Heart right ventricle (tissue), 16 donors: ENCODE data around the gene MORF4L1. TPM values are rescaled to one million over a fixed set of nuclear protein-coding genes. Genes with fewer than 3 reads are reported as not detected.
"Not testable (repeated sequence)": the region's sequence is repeated elsewhere in the genome, so short reads cannot be mapped to it uniquely, and the experiment has no call there.

ENCODE experiments used
- ATAC-seq, 8 donors: fragments of 200-7000 bp; cut with Tn5 transposase; one replicate each; pipeline ENCODE4 v1.9.1; 2020; ENCODE audit warnings: mild to moderate bottlenecking in 8 of 8, moderate library complexity in 8 of 8, moderate number of reproducible peaks in 1 of 8
- DNase-seq, 2 donors: peaks; one replicate each; pipeline ENCODE4 v3.0.0-alpha.2; 2020
- H3K27ac ChIP-seq, 10 donors: fragments of 200-600 bp; sonication (generic) in 2 of 10; one replicate each; pipeline versions ENCODE4 v1.5.0 to v1.8.0; 2020 to 2022; ENCODE audit warnings: mild to moderate bottlenecking in 3 of 10
- H3K27me3 ChIP-seq, 7 donors: fragments of 200-600 bp; one replicate each; pipeline ENCODE4 v1.8.0; 2021 to 2022; ENCODE audit warnings: mild to moderate bottlenecking in 2 of 7
- H3K36me3 ChIP-seq, 9 donors: fragments of 200-600 bp; sonication (generic) in 1 of 9; one replicate each; pipeline versions ENCODE4 v1.5.0 to v1.8.0; 2020 to 2022; ENCODE audit warnings: mild to moderate bottlenecking in 2 of 9
- H3K4me1 ChIP-seq, 9 donors: fragments of 200-600 bp; sonication (generic) in 1 of 9; one replicate each; pipeline versions ENCODE4 v1.5.0 to v1.8.0; 2020 to 2022; ENCODE audit warnings: mild to moderate bottlenecking in 4 of 9
- H3K4me3 ChIP-seq, 10 donors: fragments of 200-600 bp; sonication (generic) in 2 of 10; one replicate each; pipeline versions ENCODE4 v1.5.0 to v1.8.0; 2020 to 2022; ENCODE audit warnings: mild to moderate bottlenecking in 7 of 10, moderate library complexity in 2 of 10
- H3K9me3 ChIP-seq, 11 donors: fragments of 200-600 bp in 10 of 11; sonication (generic) in 2 of 11; one replicate each; pipeline versions ENCODE4 v1.5.0 to v1.8.0; 2013 to 2022; ENCODE audit warnings: mild to moderate bottlenecking in 2 of 11, control low read depth in 1 of 11, moderate library complexity in 1 of 11
- WGBS, 2 donors: extraction: QIAGEN DNeasy Blood & Tissue Kit; methylation state at CpG; one replicate each; pipeline ENCODE4 v1.1.7; 2013; ENCODE audit warnings: inconsistent platforms in 1 of 2; 5-methylcytosine and 5-hydroxymethylcytosine counted together
- intact Hi-C, 10 donors: fragments of 100-400 bp; cut with DNase I; formaldehyde crosslinking; loops; one replicate each; pipeline versions ENCODE4 v1.11.1 to v1.14.2; 2022
- polyA plus RNA-seq, 2 donors: library from polyadenylated mRNA; stranded (reverse); fragments of 200-250 nt; gene quantifications; one replicate each; pipeline ENCODE4 v1.2.3, GENCODE V29; 2013
- total RNA-seq, 10 donors: library from RNA; stranded (reverse); fragmentation: NEBNext Ultra II Directional in 3 of 10; extraction: Animal tissue kit (Norgen Biotek cat#: 25700) in 3 of 10; gene quantifications; one replicate each; pipeline versions ENCODE4 v1.2.1 to v1.2.4, GENCODE V29; 2021 to 2023
- TF ChIP-seq, protein P1 (sequence below), 9 donors: fragments of 200-600 bp; sonication (generic) in 2 of 9; IDR thresholded peaks; one replicate each; pipeline versions ENCODE4 v1.5.0 to v1.8.0; 2021 to 2022; ENCODE audit warnings: antibody characterized with exemption in 9 of 9, mild to moderate bottlenecking in 5 of 9, moderate library complexity in 1 of 9
- donor health status: Arrhythmogenic right ventricular cardiomyopathy.
- donor health status: ischemic (EF 13 %, LVEDD 7.1; RV severe dilation, severe dysfunction).
- donor health status: healthy with polysubstance abuse.
- donor health status: DM: no; HTN: yes; CAD: no.
- donor health status: DM: no; HTN: no; CAD: no.
- donor health status: ischemic (EF 25% LVEDD 6.9; RV normal size, moderate dysfunction).
- donor health status: ischemic (EF 25% LVEDD 5.7; RV mildly dilated, moderate dysfunction).
- donor health status: healthy.
- donor health status: DM: yes; HTN: yes; CAD: no.
- donor health status: Ischemic cardiomyopathy.
- donor health status: ischemic (EF 35%, LVEDD 5.7; RV mildly dilated, moderate dysfunction).
- donor health status: nonischemic (EF 11% LVEDD 7.7; RV severe dilation, severe dysfunction).
- donor health status: DM: yes; HTN: yes; CAD: no.
- donor health status: PGD.
- donor health status: ischemic (EF 29% LVEDD 5.4; RV normal size, mild dysfunction).
- donor health status: nonischemic (EF 23%, LVEDD 6.1; RV moderate dilation, normal function).

The MORF4L1 gene
- total and polyA plus RNA-seq, 12 donors, result 119 to 399 (median 361) TPM

DNA sequence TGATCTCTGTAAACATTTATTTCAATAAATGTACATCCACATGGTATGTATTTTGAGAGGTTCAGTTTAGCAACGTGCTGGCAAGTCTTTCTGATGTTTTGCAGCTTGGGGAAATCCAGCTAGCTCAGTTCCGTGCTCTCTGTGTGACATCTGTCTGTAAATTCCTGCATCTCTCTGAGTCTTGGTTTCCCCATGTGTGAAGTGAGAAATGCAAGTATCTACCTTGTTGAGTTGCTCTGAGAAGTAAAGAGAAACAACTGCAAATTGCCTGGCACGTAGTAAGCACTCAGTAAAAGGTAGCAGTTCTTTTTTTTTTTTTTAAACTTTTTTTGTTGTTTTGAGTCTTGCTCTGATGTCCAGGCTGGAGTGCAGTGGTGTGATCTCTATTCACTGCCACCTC, 30.2 kb upstream of the MORF4L1 start:
- TF ChIP-seq, protein P1, sequence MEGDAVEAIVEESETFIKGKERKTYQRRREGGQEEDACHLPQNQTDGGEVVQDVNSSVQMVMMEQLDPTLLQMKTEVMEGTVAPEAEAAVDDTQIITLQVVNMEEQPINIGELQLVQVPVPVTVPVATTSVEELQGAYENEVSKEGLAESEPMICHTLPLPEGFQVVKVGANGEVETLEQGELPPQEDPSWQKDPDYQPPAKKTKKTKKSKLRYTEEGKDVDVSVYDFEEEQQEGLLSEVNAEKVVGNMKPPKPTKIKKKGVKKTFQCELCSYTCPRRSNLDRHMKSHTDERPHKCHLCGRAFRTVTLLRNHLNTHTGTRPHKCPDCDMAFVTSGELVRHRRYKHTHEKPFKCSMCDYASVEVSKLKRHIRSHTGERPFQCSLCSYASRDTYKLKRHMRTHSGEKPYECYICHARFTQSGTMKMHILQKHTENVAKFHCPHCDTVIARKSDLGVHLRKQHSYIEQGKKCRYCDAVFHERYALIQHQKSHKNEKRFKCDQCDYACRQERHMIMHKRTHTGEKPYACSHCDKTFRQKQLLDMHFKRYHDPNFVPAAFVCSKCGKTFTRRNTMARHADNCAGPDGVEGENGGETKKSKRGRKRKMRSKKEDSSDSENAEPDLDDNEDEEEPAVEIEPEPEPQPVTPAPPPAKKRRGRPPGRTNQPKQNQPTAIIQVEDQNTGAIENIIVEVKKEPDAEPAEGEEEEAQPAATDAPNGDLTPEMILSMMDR (IDR thresholded peaks at IDR 0.05), result no peak
- no peak for DNase-seq
- intact Hi-C loops, result no loop called here
- H3K36me3 ChIP-seq, result no peaks in the 10 kb centered on the region
- no peaks in the 10 kb centered on the region for H3K4me1 ChIP-seq
- WGBS, 2 donors, result 88 to 90% methylated on average over 3 of the region's 3 CpGs
- H3K27me3 ChIP-seq, result no peaks in the 10 kb centered on the region
- ATAC-seq, result no peak
- no peaks in the 10 kb centered on the region for H3K9me3 ChIP-seq
- no peak overlapping the region for H3K27ac ChIP-seq
- no peak overlapping the region for H3K4me3 ChIP-seq

DNA sequence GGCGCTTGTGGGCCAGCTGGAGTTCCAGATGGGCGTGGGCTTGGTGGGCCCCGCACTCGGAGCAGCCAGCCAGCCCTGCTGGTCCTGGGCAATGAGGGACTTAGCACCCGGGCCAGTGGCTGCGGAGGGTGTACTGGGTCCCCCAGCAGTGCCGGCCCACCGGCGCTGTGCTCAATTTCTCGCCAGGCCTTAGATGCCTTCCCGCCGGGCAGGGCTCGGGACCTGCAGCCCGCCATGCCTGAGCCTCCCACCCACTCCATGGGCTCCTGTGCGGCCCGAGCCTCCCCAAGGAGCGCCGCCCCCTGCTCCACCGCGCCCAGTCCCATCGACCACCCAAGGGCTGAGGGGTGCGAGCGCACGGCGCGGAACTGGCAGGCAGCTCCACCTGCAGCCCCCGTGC, 25.8 kb upstream of the MORF4L1 start:
- H3K4me3 ChIP-seq, H3K27me3 ChIP-seq, H3K9me3 ChIP-seq, ATAC-seq, H3K27ac ChIP-seq, H3K36me3 ChIP-seq, DNase-seq, intact Hi-C loops, H3K4me1 ChIP-seq: not testable (repeated sequence)
- 95 to 98% methylated on average over 24 to 25 of the region's 27 CpGs for WGBS, 2 donors

DNA sequence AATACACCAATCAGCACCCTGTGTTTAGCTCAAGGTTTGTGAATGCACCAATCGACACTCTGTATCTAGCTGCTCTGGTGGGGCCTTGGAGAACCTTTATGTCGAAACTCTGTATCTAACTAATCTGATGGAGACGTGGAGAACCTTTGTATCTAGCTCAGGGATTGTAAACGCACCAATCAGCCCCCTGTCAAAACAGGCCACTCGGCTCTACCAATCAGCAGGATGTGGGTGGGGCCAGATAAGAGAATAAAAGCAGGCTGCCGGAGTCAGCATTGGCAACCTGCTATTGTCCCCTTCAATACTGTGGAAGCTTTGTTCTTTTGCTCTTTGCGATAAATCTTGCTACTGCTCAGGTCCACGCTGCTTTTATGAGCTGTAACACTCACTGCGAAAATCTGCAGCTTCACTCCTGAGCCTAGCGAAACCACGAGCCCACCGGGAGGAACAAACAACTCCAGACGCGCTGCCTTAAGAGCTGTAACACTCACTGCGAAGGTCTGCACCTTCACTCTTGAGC, 25.2 kb upstream of the MORF4L1 start:
- H3K4me1 ChIP-seq, intact Hi-C loops, H3K9me3 ChIP-seq, ATAC-seq, H3K4me3 ChIP-seq, H3K27ac ChIP-seq, H3K27me3 ChIP-seq, DNase-seq, H3K36me3 ChIP-seq: not testable (repeated sequence)
- 81 to 87% methylated on average over 15 of the region's 15 CpGs for WGBS, 2 donors

DNA sequence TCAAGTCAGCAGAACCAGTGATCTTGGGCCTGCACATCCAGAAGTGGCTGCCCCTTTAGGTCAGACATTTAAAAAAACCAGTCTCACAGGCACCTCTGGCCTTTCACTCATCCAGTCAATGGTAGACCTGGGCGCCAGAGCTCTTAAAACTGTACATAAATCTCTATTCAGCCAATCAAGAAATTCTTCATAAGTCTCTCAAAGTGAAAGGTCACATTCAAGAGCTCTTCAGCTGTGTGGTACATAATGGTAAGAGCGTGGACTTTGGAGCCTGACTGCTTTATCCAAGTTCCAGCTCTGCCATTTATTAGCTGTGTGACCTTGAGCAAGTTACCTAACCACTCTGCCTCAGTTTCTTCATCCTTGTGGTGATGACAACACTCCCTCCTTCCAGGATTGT, 22.3 kb upstream of the MORF4L1 start:
- DNase-seq (no peak), ATAC-seq (no peak)
- intact Hi-C loops, result no loop called here
- no peaks in the 10 kb centered on the region for H3K9me3 ChIP-seq
- H3K4me3 ChIP-seq, result no peak overlapping the region
- WGBS, 2 donors, result 93 to 100% methylated on average over 2 of the region's 2 CpGs
- H3K27me3 ChIP-seq, result no peaks in the 10 kb centered on the region
- H3K4me1 ChIP-seq, result no peaks in the 10 kb centered on the region
- TF ChIP-seq, protein P1 (IDR thresholded peaks at IDR 0.05), result no peak
- H3K27ac ChIP-seq, result no peak overlapping the region
- no peaks in the 10 kb centered on the region for H3K36me3 ChIP-seq

DNA sequence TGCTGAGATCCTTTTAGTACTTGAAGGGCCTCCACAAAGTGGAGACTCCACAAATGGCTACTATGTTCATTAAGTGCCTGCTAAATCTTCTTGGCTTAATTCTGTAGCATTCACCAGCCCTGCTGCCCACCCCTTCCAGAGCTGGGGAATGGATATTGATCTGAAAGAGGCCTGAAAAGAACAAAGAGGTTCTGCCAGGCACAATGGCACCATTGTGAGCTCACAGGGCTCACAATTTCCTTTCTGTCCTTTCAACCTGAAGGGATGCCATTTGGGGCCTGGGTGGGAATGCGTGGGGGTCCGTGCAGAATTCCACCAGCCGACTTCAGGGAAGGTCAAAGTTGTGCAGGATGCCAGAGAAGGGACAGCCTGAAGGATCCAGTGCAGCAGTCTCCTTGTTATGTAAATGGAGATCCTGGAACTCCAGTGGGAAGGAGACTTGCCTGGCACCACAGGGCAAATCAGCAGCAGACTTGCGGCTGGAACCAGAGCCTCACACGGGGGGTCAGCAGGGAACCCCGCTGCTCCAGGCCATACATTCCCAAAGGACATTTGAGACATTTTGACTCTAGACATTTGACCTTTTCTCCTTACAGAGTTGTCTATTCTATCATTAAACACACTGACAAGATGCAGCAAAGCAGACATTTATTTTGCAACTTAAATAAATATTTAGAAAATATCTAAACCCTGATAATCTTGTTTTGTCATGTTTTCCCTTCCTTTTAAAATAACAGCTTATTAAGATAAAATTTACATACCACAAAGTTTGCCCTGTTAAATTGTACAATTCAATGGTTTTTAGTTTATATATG, 21.5 kb upstream of the MORF4L1 start:
- Histone ChIP-seq H3K27ac (no peak overlapping the region), H3K9me3 (no peaks in the 10 kb centered on the region), H3K27me3 (no peaks in the 10 kb centered on the region), H3K4me1 (no peaks in the 10 kb centered on the region), H3K36me3 (no peaks in the 10 kb centered on the region), H3K4me3 (no peak overlapping the region)
- ATAC-seq, result no peak
- intact Hi-C loops, result no loop called here
- 63 to 64% methylated on average over 6 of the region's 6 CpGs for WGBS, 2 donors
- DNase-seq, result no peak
- TF ChIP-seq, protein P1 (IDR thresholded peaks at IDR 0.05), result no peak
